Heart left ventricle (tissue), 13 donors: ENCODE results near the gene TACR2.

ENCODE experiments used
- CTCF ChIP-seq, 12 donors: fragments of 200-600 bp; sonication (generic) in 4 of 12; IDR thresholded peaks; one replicate each; pipeline versions ENCODE4 v1.5.0 to v1.8.0; 2018 to 2022; ENCODE audit warnings: antibody characterized with exemption in 12 of 12, mild to moderate bottlenecking in 5 of 12
- POLR2A ChIP-seq, 2 donors: fragments of 450-650 bp; IDR thresholded peaks; one replicate each; pipeline ENCODE4 v1.6.1; 2017; ENCODE audit warnings: antibody characterized with exemption in 2 of 2, mild to moderate bottlenecking in 2 of 2, moderate library complexity in 2 of 2
- donor health status: ischemic (EF 13 %, LVEDD 7.1; RV severe dilation, severe dysfunction).
- donor health status: DM: no; HTN: yes; CAD: no.
- donor health status: DM: no; HTN: no; CAD: no.
- donor health status: ischemic (EF 25% LVEDD 6.9; RV normal size, moderate dysfunction).
- donor health status: ischemic (EF 25% LVEDD 5.7; RV mildly dilated, moderate dysfunction).
- donor health status: ischemic (EF 35%, LVEDD 5.7; RV mildly dilated, moderate dysfunction).
- donor health status: nonischemic (EF 11% LVEDD 7.7; RV severe dilation, severe dysfunction).
- donor health status: DM: yes; HTN: yes; CAD: no.
- donor health status: PGD.
- donor health status: ischemic (EF 29% LVEDD 5.4; RV normal size, mild dysfunction).
- donor health status: nonischemic (EF 23%, LVEDD 6.1; RV moderate dilation, normal function).

- no peak for TF ChIP-seq POLR2A (IDR thresholded peaks at IDR 0.05)
- TF ChIP-seq CTCF (IDR thresholded peaks at IDR 0.05): no peak
Observed at GRCh38 chr10:69464801-69465401, 48.2 kb upstream of the TACR2 start.
